Peyer's patch (tissue), 4 donors: ENCODE data around the gene PELI1.

Experiments
- POLR2A ChIP-seq, 2 donors: fragments of 450-650 bp; IDR thresholded peaks; one replicate each; pipeline ENCODE4 v1.5.1; 2017; ENCODE audit warnings: antibody characterized with exemption in 2 of 2, mild to moderate bottlenecking in 2 of 2, moderate library complexity in 2 of 2
- TF ChIP-seq, protein P1 (sequence below), 6 experiments: fragments of 450-650 bp in 4 of 6; fragments of 200-600 bp in 2 of 6; sonication (generic) in 1 of 6; IDR thresholded peaks; one replicate each; pipeline ENCODE4 v1.5.1; 2017 to 2019; ENCODE audit warnings: antibody characterized with exemption in 6 of 6, mild to moderate bottlenecking in 3 of 6, moderate library complexity in 1 of 6

DNA sequence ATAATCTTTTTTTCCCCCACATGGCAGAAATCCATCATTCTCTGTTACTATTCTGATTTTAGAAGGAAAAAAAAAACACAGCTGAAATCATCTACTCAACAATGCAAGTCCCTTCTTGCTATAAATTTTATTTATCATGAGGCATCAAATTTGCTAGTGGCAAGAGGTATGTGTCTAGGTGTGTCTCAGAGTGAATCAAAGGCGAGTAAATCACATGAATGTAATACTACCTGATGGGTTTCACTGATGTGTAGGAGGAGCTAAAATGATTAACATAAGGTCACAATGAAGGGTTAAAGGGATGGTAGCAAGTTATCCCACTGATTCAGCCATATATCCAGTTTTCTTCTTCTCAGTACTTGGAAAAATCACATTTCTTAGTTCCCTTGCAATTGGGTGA lies 24.5 kb upstream of the PELI1 start:
- TF ChIP-seq, protein P1, sequence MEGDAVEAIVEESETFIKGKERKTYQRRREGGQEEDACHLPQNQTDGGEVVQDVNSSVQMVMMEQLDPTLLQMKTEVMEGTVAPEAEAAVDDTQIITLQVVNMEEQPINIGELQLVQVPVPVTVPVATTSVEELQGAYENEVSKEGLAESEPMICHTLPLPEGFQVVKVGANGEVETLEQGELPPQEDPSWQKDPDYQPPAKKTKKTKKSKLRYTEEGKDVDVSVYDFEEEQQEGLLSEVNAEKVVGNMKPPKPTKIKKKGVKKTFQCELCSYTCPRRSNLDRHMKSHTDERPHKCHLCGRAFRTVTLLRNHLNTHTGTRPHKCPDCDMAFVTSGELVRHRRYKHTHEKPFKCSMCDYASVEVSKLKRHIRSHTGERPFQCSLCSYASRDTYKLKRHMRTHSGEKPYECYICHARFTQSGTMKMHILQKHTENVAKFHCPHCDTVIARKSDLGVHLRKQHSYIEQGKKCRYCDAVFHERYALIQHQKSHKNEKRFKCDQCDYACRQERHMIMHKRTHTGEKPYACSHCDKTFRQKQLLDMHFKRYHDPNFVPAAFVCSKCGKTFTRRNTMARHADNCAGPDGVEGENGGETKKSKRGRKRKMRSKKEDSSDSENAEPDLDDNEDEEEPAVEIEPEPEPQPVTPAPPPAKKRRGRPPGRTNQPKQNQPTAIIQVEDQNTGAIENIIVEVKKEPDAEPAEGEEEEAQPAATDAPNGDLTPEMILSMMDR (IDR thresholded peaks at IDR 0.05), result no peak
- TF ChIP-seq POLR2A (IDR thresholded peaks at IDR 0.05), result no peak
